GM23248 (cell line): Measurements from ENCODE around the gene AP2S1. TPM values are rescaled to one million over a fixed set of nuclear protein-coding genes. Genes with fewer than 3 reads are reported as not detected.

Experiments
- DNase-seq: peaks from one replicate; pipeline ENCODE4 v3.0.0-alpha.2; 2015
- H2AFZ ChIP-seq: fragments of 200-600 bp; sonication (generic); 2 replicates; pipeline ENCODE4 v1.6.1; 2016; ENCODE audit warnings: antibody characterized with exemption
- H3F3A ChIP-seq: fragments of 200-600 bp; sonication (generic); 2 replicates; pipeline ENCODE4 v1.6.1; 2016; ENCODE audit warnings: mild to moderate bottlenecking, antibody characterized with exemption, mixed run types; ENCODE audit not compliant: insufficient read depth
- H3K27ac ChIP-seq: fragments of 200-600 bp; sonication (generic); 2 replicates; pipeline ENCODE4 v1.5.1; 2016; ENCODE audit warnings: mild to moderate bottlenecking
- H3K27me3 ChIP-seq: fragments of 200-600 bp; sonication (generic); replicated peaks from 2 replicates; pipeline ENCODE4 v1.6.1; 2016; ENCODE audit warnings: mild to moderate bottlenecking; ENCODE audit not compliant: insufficient read depth
- H3K36me3 ChIP-seq: fragments of 200-600 bp; sonication (generic); 2 replicates; pipeline ENCODE4 v1.6.1; 2016; ENCODE audit warnings: low read depth, mild to moderate bottlenecking
- H3K4me1 ChIP-seq: fragments of 200-600 bp; sonication (generic); 2 replicates; pipeline ENCODE4 v1.6.1; 2016; ENCODE audit warnings: mild to moderate bottlenecking; ENCODE audit not compliant: insufficient read depth
- H3K4me2 ChIP-seq: fragments of 200-600 bp; sonication (generic); one replicate; pipeline ENCODE4 v1.6.1; 2016; ENCODE audit warnings: mild to moderate bottlenecking; ENCODE audit not compliant: unreplicated experiment
- H3K4me3 ChIP-seq: fragments of 200-600 bp; sonication (generic); 2 replicates; pipeline ENCODE4 v1.5.1; 2016; ENCODE audit warnings: mild to moderate bottlenecking
- H3K79me2 ChIP-seq: fragments of 200-600 bp; sonication (generic); 2 replicates; pipeline ENCODE4 v1.6.1; 2016; ENCODE audit warnings: mild to moderate bottlenecking; ENCODE audit not compliant: insufficient read depth
- H3K9ac ChIP-seq: fragments of 200-600 bp; sonication (generic); 2 replicates; pipeline ENCODE4 v1.6.1; 2016; ENCODE audit warnings: mild to moderate bottlenecking
- H3K9me2 ChIP-seq: fragments of 200-600 bp; sonication (generic); 2 replicates; pipeline ENCODE4 v1.6.1; 2016; ENCODE audit warnings: mixed run types, mild to moderate bottlenecking, moderate library complexity; ENCODE audit not compliant: insufficient read depth
- H3K9me3 ChIP-seq: fragments of 200-600 bp; sonication (generic); one replicate; pipeline ENCODE4 v1.6.1; 2017; ENCODE audit warnings: low read depth
- H4K20me1 ChIP-seq: fragments of 200-600 bp; sonication (generic); 2 replicates; pipeline ENCODE4 v1.6.0; 2016; ENCODE audit not compliant: insufficient read depth
- EZH2 ChIP-seq: fragments of 200-600 bp; sonication (generic); IDR thresholded peaks from 2 replicates; pipeline ENCODE4 v1.6.1; 2018; ENCODE audit warnings: antibody characterized with exemption, mild to moderate bottlenecking; ENCODE audit not compliant: insufficient read depth, poor library complexity, severe bottlenecking
- EZH2phosphoT487 ChIP-seq: fragments of 200-600 bp; sonication (generic); IDR thresholded peaks from 2 replicates; pipeline ENCODE4 v1.6.1; 2018; ENCODE audit warnings: antibody characterized with exemption, moderate library complexity, mild to moderate bottlenecking, low read depth; ENCODE audit not compliant: insufficient read depth
- WGBS, 2 experiments: methylation state at CpG; one replicate each; pipeline ENCODE4 v1.1.6; 2015 to 2017; ENCODE audit warnings: low lambda C conversion rate in 2 of 2, low coverage in 1 of 2; ENCODE audit errors: missing lambda C conversion rate in 2 of 2; 5-methylcytosine and 5-hydroxymethylcytosine counted together
- in situ Hi-C: fragments of 300-500 bp; cut with MboI; formaldehyde crosslinking; loops from 2 replicates; pipeline ENCODE4 v1.15.0; 2020
- polyA plus RNA-seq: library from polyadenylated mRNA; unstranded; fragments of >200 nt; fragmentation: Nextera tagmentation; extraction: Ambion mirVana; gene quantifications from 2 replicates; pipeline ENCODE4 v1.2.1, GENCODE V29; 2016
- total RNA-seq: library from RNA; depleted of rRNA; stranded (reverse); fragments of >200 nt; shearing (Covaris generic); gene quantifications from 2 replicates; pipeline ENCODE4 v1.2.3, GENCODE V29; 2014

AP2S1 gene
- total and polyA plus RNA-seq, 2 experiments from 2014 or later, result 231 to 584 TPM

DNA sequence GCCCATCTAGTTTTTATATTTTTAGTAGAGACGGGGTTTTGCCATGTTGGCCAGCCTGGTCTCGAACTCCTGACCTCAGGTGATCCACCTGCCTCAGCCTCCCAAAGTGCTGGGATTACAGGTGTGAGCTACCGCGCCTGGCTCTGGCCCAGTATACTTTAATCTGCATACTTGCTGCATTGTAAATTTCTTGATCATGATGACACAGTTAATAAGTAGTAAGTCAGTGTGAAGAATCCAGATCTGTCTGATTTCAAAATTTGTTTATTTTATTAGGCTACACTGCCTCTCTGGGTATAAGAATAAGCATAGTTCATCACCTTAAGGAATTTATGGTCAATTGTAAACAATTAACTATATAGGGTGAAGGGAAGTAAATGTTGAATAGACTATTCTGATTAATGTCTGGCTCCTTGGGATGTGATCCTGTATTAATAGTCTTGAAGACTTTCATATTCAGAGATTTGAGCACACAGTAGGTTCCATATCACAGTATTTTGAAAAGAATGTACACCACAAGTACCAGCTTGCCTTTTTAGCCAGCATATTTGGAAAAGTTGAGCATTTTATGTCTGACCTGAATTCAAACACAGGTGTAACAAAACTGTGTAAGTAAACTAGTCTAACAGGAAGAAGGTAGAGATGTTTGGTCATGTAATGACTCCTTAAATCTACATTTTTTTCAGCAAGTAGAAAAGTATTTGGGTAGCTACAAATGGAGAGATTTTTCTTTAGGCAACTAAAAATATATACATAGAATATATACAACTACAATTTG is 17.6 kb upstream of the AP2S1 start:
- H3K9ac ChIP-seq, result no peak overlapping the region
- H3K27ac ChIP-seq, result no peak overlapping the region
- peaks cover 28% of the 10 kb centered on the region; the same call in 1 of the 2 replicates for H4K20me1 ChIP-seq
- WGBS, 2 experiments, result 75 to 83% methylated on average over 4 of the region's 4 CpGs
- in situ Hi-C loops, result no loop called here
- DNase-seq, result no peak
- H3K9me2 ChIP-seq, result no peaks in the 10 kb centered on the region
- H3K4me2 ChIP-seq, result no peak overlapping the region
- H3K79me2 ChIP-seq, result peaks cover 100% of the 10 kb centered on the region
- no peaks in the 10 kb centered on the region; the same call in 1 of the 2 replicates for H3K36me3 ChIP-seq
- H3K4me3 ChIP-seq, result no peak overlapping the region
- TF ChIP-seq EZH2phosphoT487 (no peak), EZH2 (no peak)
- H3K9me3 ChIP-seq, result no peaks in the 10 kb centered on the region
- H3F3A ChIP-seq, result peaks cover 29% of the 10 kb centered on the region
- H3K4me1 ChIP-seq, result peaks cover 40% of the 10 kb centered on the region
- H2AFZ ChIP-seq, result no peak overlapping the region
- no peaks in the 10 kb centered on the region for H3K27me3 ChIP-seq

DNA sequence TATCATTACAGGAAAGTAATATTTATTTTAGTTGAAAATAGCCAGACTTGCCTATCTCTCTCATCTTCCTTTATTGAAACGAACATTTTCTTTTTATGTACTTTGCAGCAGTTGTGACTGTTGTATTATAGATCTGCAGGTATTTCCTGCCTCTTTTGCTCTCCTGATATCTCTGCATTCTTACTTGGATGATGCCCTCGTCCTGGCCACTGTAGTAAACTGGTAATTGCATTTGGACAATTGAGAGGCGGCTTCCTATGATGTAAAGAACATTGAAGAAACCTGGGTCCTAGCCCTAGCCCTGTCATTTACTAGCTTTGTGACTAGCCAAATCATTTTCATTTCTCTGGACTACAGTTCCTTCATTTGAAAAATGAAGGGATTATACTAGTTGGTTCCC is 16.5 kb upstream of the AP2S1 start:
- in situ Hi-C loops, result no loop called here
- Histone ChIP-seq H3K27ac (peak overlapping the region; percentile 27), H3K4me2 (peak overlapping the region; percentile 69)

DNA sequence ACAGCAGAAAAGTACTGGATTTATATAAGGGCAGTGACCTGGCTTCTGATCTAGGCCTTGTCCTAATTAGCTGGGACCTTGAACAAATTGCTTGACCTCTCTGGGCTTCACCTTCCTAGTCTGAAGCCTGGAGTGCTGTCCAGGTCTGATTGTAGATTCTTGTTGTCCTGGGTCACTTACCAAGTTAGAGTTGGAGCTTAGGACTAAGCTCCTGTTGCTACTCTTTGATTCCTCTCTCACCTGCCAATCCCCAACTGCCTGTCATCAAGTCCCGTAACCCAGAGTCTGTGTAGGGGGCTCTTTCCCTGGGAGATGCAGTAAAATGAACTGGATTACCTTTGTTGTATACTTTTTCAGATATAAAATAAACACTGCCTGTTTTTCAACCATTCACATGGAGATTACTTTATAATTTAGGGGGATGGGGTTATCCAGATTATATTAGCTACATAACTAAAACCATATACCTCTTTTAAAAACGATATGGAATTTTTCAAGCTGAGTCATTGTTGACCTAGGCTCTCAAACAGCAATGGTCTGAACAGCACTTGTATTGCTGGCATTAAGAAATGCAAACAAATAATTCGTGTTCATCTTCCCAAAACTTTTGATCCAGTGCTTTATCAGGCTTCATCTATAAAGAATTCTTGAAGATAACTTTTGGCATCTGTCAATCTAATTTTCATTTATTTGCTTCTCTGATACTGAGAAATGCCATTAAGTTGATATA is 15.9 kb upstream of the AP2S1 start:
- peaks cover 43% of the 10 kb centered on the region for H3F3A ChIP-seq
- H3K27me3 ChIP-seq, result no peaks in the 10 kb centered on the region
- no peaks in the 10 kb centered on the region for H3K9me2 ChIP-seq
- H4K20me1 ChIP-seq, result peaks cover 28% of the 10 kb centered on the region; the same call in 1 of the 2 replicates
- no peak overlapping the region for H3K9ac ChIP-seq
- peak overlapping the region; percentile 29 for H3K4me3 ChIP-seq
- H3K79me2 ChIP-seq, result peaks cover 100% of the 10 kb centered on the region
- DNase-seq, result peak; percentile 26
- no peaks in the 10 kb centered on the region for H3K9me3 ChIP-seq
- peak overlapping the region; percentile 27 for H3K27ac ChIP-seq
- no peaks in the 10 kb centered on the region; the same call in 1 of the 2 replicates for H3K36me3 ChIP-seq
- peaks cover 46% of the 10 kb centered on the region for H3K4me1 ChIP-seq
- no peak overlapping the region for H2AFZ ChIP-seq
- peak overlapping the region; percentile 69 for H3K4me2 ChIP-seq
- in situ Hi-C loops, result no loop called here
- 42 to 47% methylated on average over 3 of the region's 3 CpGs for WGBS, 2 experiments
- TF ChIP-seq EZH2phosphoT487 (no peak), EZH2 (no peak)

More for the DNA sequence above, 16.5 kb upstream of the AP2S1 start:
- Histone ChIP-seq H3K36me3 (no peaks in the 10 kb centered on the region; the same call in 1 of the 2 replicates), H3K4me3 (peak overlapping the region; percentile 29; the same call in 1 of the 2 replicates), H2AFZ (no peak overlapping the region), H3K9me3 (no peaks in the 10 kb centered on the region), H3K4me1 (peaks cover 46% of the 10 kb centered on the region), H4K20me1 (peaks cover 28% of the 10 kb centered on the region; the same call in 1 of the 2 replicates), H3K79me2 (peaks cover 100% of the 10 kb centered on the region), H3K9me2 (no peaks in the 10 kb centered on the region), H3K27me3 (no peaks in the 10 kb centered on the region), H3F3A (peaks cover 38% of the 10 kb centered on the region), H3K9ac (no peak overlapping the region)
- WGBS, 2 experiments, result 31 to 55% methylated on average over 3 of the region's 3 CpGs
- DNase-seq, result no peak
- TF ChIP-seq EZH2 (no peak), EZH2phosphoT487 (no peak)

DNA sequence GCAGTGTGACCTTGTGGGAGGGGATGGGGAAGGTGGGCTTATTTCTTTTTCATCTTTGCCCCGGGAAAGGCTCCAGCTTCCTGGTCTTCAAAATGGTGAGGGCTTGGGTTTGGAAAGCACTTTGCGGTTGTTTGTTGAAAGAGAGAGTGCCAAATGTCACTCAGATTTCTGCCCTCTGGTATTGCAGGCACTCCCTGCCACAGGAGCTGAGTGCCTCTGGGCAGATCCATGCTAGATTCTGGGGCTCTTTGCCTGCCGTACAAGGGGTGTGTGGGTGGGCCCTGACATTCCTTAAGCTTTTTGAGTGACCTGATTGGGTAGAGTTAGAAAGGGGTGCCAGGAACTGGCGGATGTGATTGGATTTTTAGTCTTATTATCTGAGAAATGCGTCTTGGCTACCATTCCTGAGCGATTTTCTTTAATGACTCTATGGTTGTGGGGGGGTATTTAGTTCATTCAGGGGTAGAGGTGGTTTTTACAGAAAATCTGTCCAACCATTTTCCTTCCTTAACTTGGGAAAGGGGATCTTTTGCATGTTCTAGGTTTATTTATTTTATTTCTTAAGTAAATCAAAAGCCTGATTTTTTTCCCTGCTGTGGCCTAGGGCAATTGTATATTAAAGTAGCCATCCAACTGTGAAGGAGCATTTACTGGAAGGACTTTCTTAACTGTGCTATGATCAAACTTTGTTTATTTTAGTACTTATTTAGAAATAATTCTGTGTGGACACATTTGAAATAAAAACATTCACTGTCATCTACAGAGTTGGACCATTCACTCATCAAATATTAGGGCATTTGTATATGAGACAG is 13.4 kb upstream of the AP2S1 start:
- no peaks in the 10 kb centered on the region for H3K9me2 ChIP-seq
- H3K36me3 ChIP-seq, result no peaks in the 10 kb centered on the region; the same call in 1 of the 2 replicates
- H3K9ac ChIP-seq, result peak overlapping the region; percentile 94
- peak; percentile 47 for DNase-seq
- in situ Hi-C loops, result no loop called here
- no peaks in the 10 kb centered on the region for H3K27me3 ChIP-seq
- WGBS, 2 experiments, result 33 to 35% methylated on average over 6 of the region's 6 CpGs
- H3K4me1 ChIP-seq, result peaks cover 51% of the 10 kb centered on the region
- H2AFZ ChIP-seq, result no peak overlapping the region
- no peaks in the 10 kb centered on the region for H3K9me3 ChIP-seq
- TF ChIP-seq EZH2phosphoT487 (no peak), EZH2 (no peak)
- H3F3A ChIP-seq, result peaks cover 54% of the 10 kb centered on the region
- H3K79me2 ChIP-seq, result peaks cover 77% of the 10 kb centered on the region
- peak overlapping the region; percentile 80 for H3K4me3 ChIP-seq
- H3K27ac ChIP-seq, result peak overlapping the region; percentile 93
- H4K20me1 ChIP-seq, result peaks cover 13% of the 10 kb centered on the region; the same call in 1 of the 2 replicates
- peak overlapping the region; percentile 80 for H3K4me2 ChIP-seq
